ENCODE data around the gene YTHDC1.

- TF ChIP-seq POLR2A (IDR thresholded peaks at IDR 0.05) (no peak), POLR2AphosphoS5 (IDR thresholded peaks at IDR 0.05) (no peak)
- TF ChIP-seq, protein P1, sequence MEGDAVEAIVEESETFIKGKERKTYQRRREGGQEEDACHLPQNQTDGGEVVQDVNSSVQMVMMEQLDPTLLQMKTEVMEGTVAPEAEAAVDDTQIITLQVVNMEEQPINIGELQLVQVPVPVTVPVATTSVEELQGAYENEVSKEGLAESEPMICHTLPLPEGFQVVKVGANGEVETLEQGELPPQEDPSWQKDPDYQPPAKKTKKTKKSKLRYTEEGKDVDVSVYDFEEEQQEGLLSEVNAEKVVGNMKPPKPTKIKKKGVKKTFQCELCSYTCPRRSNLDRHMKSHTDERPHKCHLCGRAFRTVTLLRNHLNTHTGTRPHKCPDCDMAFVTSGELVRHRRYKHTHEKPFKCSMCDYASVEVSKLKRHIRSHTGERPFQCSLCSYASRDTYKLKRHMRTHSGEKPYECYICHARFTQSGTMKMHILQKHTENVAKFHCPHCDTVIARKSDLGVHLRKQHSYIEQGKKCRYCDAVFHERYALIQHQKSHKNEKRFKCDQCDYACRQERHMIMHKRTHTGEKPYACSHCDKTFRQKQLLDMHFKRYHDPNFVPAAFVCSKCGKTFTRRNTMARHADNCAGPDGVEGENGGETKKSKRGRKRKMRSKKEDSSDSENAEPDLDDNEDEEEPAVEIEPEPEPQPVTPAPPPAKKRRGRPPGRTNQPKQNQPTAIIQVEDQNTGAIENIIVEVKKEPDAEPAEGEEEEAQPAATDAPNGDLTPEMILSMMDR (IDR thresholded peaks at IDR 0.05), result no peak
These were observed 39.1 kb downstream of the YTHDC1 start for GRCh38 chr4:68310651-68311247.

Measured in breast epithelium (tissue), 3 donors.